Tibial nerve (tissue), 4 donors: Measurements from ENCODE around the gene STXBP2. TPM values are rescaled to one million over a fixed set of nuclear protein-coding genes. Genes with fewer than 3 reads are reported as not detected.

Experiments
- DNase-seq, 2 donors: peaks; one replicate each; pipeline ENCODE4 v3.0.0-alpha.2; 2019; ENCODE audit warnings: low spot score in 2 of 2
- H3K27ac ChIP-seq, 4 donors: fragments of 200-600 bp; sonication (generic) in 3 of 4; one replicate each; pipeline ENCODE4 v1.5.1; 2017 to 2019; ENCODE audit warnings: mild to moderate bottlenecking in 1 of 4
- H3K27me3 ChIP-seq, 2 donors: fragments of 200-600 bp; sonication (generic) in 1 of 2; one replicate each; pipeline versions ENCODE4 v1.5.1 to v1.6.0; 2017 to 2019
- H3K36me3 ChIP-seq, 3 donors: fragments of 200-600 bp; sonication (generic); one replicate each; pipeline ENCODE4 v1.5.1; 2018 to 2019
- H3K4me1 ChIP-seq, 4 donors: fragments of 200-600 bp; sonication (generic) in 3 of 4; one replicate each; pipeline ENCODE4 v1.5.1; 2017 to 2019
- H3K4me3 ChIP-seq, 4 donors: fragments of 200-600 bp; sonication (generic) in 3 of 4; one replicate each; pipeline ENCODE4 v1.5.1; 2017 to 2019; ENCODE audit warnings: mild to moderate bottlenecking in 1 of 4, moderate library complexity in 1 of 4
- H3K9me3 ChIP-seq, 4 donors: fragments of 200-600 bp; sonication (generic) in 3 of 4; one replicate each; pipeline ENCODE4 v1.5.1; 2017 to 2019
- EP300 ChIP-seq, 2 donors: sonication (generic); formaldehyde crosslinking; IDR thresholded peaks; one replicate each; pipeline ENCODE4 v1.6.1; 2017; ENCODE audit warnings: antibody characterized with exemption in 2 of 2, mild to moderate bottlenecking in 1 of 2
- POLR2A ChIP-seq, 2 donors: fragments of 450-650 bp; IDR thresholded peaks; one replicate each; pipeline ENCODE4 v1.6.1; 2017; ENCODE audit warnings: antibody characterized with exemption in 2 of 2, mild to moderate bottlenecking in 2 of 2, moderate library complexity in 2 of 2
- WGBS, 2 donors: methylation state at CpG; one replicate each; pipeline ENCODE4 v1.1.5; 2018; 5-methylcytosine and 5-hydroxymethylcytosine counted together
- total RNA-seq, 4 donors: library from RNA; depleted of rRNA; stranded (reverse); fragments of >200 nt; gene quantifications; one replicate each; pipeline ENCODE4 v1.1.0, GENCODE V29; 2016
- TF ChIP-seq, protein P1 (sequence below), 5 experiments: fragments of 200-600 bp in 3 of 5; fragments of 450-650 bp in 2 of 5; sonication (generic) in 3 of 5; IDR thresholded peaks; one replicate each; pipeline ENCODE4 v1.5.1; 2016 to 2019; ENCODE audit warnings: antibody characterized with exemption in 5 of 5, mild to moderate bottlenecking in 3 of 5, moderate library complexity in 2 of 5

Gene STXBP2
- total RNA-seq, 4 donors from 2014 or later: 8.7 to 24.0 (median 13.0) TPM

- DNase-seq: no peak
- WGBS, 2 donors: 82% methylated on average over 9 of the region's 9 CpGs
- Histone ChIP-seq H3K27ac (no peak overlapping the region), H3K4me1 (no peaks in the 10 kb centered on the region), H3K9me3 (no peaks in the 10 kb centered on the region), H3K4me3 (no peak overlapping the region), H3K27me3 (peaks cover 0 to 36% of the 10 kb centered on the region in 2 donors), H3K36me3 (no peaks in the 10 kb centered on the region)
- TF ChIP-seq EP300 (IDR thresholded peaks at IDR 0.05) (no peak), POLR2A (IDR thresholded peaks at IDR 0.05) (no peak)
- TF ChIP-seq, protein P1, sequence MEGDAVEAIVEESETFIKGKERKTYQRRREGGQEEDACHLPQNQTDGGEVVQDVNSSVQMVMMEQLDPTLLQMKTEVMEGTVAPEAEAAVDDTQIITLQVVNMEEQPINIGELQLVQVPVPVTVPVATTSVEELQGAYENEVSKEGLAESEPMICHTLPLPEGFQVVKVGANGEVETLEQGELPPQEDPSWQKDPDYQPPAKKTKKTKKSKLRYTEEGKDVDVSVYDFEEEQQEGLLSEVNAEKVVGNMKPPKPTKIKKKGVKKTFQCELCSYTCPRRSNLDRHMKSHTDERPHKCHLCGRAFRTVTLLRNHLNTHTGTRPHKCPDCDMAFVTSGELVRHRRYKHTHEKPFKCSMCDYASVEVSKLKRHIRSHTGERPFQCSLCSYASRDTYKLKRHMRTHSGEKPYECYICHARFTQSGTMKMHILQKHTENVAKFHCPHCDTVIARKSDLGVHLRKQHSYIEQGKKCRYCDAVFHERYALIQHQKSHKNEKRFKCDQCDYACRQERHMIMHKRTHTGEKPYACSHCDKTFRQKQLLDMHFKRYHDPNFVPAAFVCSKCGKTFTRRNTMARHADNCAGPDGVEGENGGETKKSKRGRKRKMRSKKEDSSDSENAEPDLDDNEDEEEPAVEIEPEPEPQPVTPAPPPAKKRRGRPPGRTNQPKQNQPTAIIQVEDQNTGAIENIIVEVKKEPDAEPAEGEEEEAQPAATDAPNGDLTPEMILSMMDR (IDR thresholded peaks at IDR 0.05): no peak
Measured at GRCh38 chr19:7603919-7604318, 33.0 kb upstream of the STXBP2 start.

DNA sequence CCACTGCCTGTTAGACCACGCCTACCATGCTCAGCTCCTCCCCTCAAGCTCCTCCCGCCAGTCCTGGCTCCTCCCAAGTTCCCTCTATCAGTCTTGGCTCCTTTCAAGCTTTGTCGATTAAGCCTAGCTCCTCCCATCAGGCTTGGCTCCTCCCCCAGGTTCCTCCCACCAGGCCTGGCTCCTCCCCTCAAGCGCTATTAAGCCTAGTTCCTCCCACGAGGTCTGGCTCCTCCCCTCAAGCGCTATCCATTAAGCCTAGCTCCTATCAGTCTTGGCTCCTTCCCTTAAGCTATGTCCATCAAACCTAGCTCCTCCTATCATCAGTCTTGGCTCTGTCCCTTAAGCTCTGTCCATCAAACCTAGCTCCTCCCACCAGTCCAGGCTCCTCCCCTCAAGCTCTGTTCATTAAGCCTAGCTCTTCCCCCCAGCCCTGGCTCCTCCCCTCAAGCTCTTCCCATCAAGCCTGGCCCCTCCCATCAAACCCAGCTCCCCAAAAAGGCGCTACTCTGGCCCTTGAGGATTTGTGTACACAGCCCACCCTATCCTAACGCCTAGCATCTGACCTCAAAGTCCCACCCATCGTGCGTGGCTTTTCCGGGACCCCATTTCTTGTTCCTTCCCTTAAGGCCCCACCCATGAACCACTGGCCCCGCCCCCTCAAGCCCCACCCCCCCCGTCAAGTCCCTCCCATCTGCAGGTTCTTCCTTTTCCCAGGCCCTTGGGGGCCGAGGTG lies 31.3 kb upstream of the STXBP2 start:
- no peak overlapping the region for H3K27ac ChIP-seq
- WGBS, 2 donors: 72 to 77% methylated on average over 14 of the region's 14 CpGs
- H3K4me1 ChIP-seq: no peaks in the 10 kb centered on the region
- no peaks in the 10 kb centered on the region for H3K36me3 ChIP-seq
- DNase-seq: no peak
- TF ChIP-seq POLR2A (IDR thresholded peaks at IDR 0.05) (no peak), EP300 (IDR thresholded peaks at IDR 0.05) (no peak)
- TF ChIP-seq, protein P1 (IDR thresholded peaks at IDR 0.05): no peak
- no peak overlapping the region for H3K4me3 ChIP-seq
- H3K9me3 ChIP-seq: no peaks in the 10 kb centered on the region
- peaks cover 0 to 35% of the 10 kb centered on the region in 2 donors for H3K27me3 ChIP-seq

DNA sequence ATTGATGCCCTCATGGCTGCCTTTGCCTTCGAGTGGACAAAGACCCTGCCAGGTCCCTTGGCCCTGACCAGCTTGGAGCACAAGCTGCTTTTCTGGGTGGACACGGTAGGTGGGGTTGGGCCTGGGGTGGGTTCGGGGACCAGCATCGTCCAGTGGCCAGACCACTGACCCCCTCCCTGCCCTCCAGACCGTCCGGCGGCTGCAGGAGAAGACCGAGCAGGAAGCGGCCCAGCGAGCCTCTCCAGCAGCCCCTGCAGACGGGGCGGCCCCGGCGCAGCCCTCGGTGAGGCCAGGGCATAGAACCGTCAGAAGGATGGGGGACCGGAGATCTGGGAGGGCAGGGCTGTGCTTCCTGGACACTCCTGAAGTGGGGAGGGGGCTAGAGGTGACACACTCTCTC lies 30.6 kb upstream of the STXBP2 start:
- TF ChIP-seq POLR2A (IDR thresholded peaks at IDR 0.05): no peak
- TF ChIP-seq, protein P1 (IDR thresholded peaks at IDR 0.05): no peak
- no peak for TF ChIP-seq EP300 (IDR thresholded peaks at IDR 0.05)
- no peak for DNase-seq
- no peak overlapping the region for H3K4me3 ChIP-seq
- peaks cover 0 to 35% of the 10 kb centered on the region in 2 donors for H3K27me3 ChIP-seq
- no peak overlapping the region for H3K27ac ChIP-seq
- H3K36me3 ChIP-seq: no peaks in the 10 kb centered on the region
- H3K4me1 ChIP-seq: no peaks in the 10 kb centered on the region
- WGBS, 2 donors: 63 to 81% methylated on average over 4 to 10 of the region's 17 CpGs
- no peaks in the 10 kb centered on the region for H3K9me3 ChIP-seq

DNA sequence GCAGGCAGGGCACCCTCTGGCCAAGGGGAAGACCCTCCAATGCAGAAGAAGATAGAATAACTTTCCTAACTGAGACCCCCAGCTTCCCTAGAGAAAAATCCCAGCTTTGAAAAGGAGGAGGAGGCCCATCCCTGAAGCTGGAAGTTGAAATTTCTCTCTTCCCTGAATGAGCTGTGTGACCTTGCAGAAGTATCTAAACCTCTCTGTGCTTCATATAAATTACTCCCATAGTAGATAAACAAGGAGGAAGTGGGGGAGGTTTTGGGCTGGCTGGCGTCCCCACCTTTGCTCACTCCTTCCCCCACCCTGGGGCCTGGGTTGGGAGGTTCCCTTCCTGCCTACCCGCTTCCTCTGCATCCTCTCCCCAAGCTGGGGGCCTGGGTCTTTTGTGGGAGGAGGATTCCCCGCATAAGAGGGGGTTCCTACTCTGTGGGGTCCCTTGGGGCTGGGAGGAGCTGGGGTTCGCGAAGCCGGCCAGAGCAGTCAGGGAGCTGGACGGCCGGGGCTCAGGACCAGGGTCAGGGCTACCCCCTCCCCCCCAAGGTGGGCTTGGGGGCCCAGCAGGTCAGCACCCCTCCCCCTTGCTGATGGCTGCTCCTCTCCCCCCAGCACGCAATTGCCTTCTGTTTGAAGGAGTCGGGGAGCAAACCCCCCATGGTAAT lies 29.6 kb upstream of the STXBP2 start:
- Histone ChIP-seq H3K9me3 (no peaks in the 10 kb centered on the region), H3K27ac (no peak overlapping the region), H3K4me1 (no peaks in the 10 kb centered on the region), H3K4me3 (no peak overlapping the region), H3K27me3 (peaks cover 0 to 27% of the 10 kb centered on the region in 2 donors), H3K36me3 (no peaks in the 10 kb centered on the region)
- DNase-seq: no peak
- TF ChIP-seq POLR2A (IDR thresholded peaks at IDR 0.05) (no peak), EP300 (IDR thresholded peaks at IDR 0.05) (no peak)
- TF ChIP-seq, protein P1 (IDR thresholded peaks at IDR 0.05): no peak
- 69 to 76% methylated on average over 6 to 9 of the region's 10 CpGs for WGBS, 2 donors

GRCh38 chr19:7607874-7608560 lies 28.9 kb upstream of the STXBP2 start:
- DNase-seq: no peak
- peaks cover 0 to 20% of the 10 kb centered on the region in 2 donors for H3K27me3 ChIP-seq
- 85 to 89% methylated on average over 14 to 18 of the region's 25 CpGs for WGBS, 2 donors

More at GRCh38 chr19:7607874-7608560, 28.9 kb upstream of the STXBP2 start:
- no peak overlapping the region for H3K4me3 ChIP-seq
- H3K4me1 ChIP-seq: no peaks in the 10 kb centered on the region
- no peak overlapping the region for H3K27ac ChIP-seq
- TF ChIP-seq, protein P1 (IDR thresholded peaks at IDR 0.05): no peak
- TF ChIP-seq POLR2A (IDR thresholded peaks at IDR 0.05) (no peak), EP300 (IDR thresholded peaks at IDR 0.05) (no peak)
- no peaks in the 10 kb centered on the region for H3K36me3 ChIP-seq
- no peaks in the 10 kb centered on the region for H3K9me3 ChIP-seq
